K562 (cell line): ENCODE data around the gene THOC1. TPM values are rescaled to one million over a fixed set of nuclear protein-coding genes. Genes with fewer than 3 reads are reported as not detected.

Experiments
- ATAC-seq: fragments of 200-7000 bp; cut with Tn5 transposase; 3 replicates; pipeline ENCODE4 v1.9.1; 2020; ENCODE audit warnings: moderate library complexity
- BruUV-seq: library from RNA; stranded (reverse); fragments of 400-500 nt; replicated peaks from 2 replicates; lab custom pipeline; 2021; lab: Mats Ljungman, UMichigan
- CTCF ChIA-PET: fragments of 300-600 bp; formaldehyde crosslinking; extraction: SDS; loops from one replicate; lab custom pipeline; 2021; ENCODE audit warnings: low intra/inter-chr PET ratio; lab: Yijun Ruan, JAX
- POLR2A ChIA-PET: fragments of 300-600, 350-650 bp; sonication (Branson Sonifier 250); formaldehyde crosslinking; extraction: SDS; loops from one replicate; lab custom pipeline; 2021; ENCODE audit warnings: antibody characterized with exemption, inconsistent platforms; lab: Yijun Ruan, JAX
- DNase-seq, 4 experiments: peaks; one replicate each; pipeline versions ENCODE4 v3.0.0 to v3.0.0-alpha.2; 2011 to 2018; ENCODE audit warnings: low spot score in 3 of 4, mixed read lengths in 3 of 4; ENCODE audit errors: extremely low read depth in 1 of 4
- FAIRE-seq: peaks from 2 replicates; lab custom pipeline; 2011; peaks lifted over from hg19 to GRCh38; lab: Jason Lieb, UNC
- H2AFZ ChIP-seq: 2 replicates; pipeline ENCODE4 v1.6.0; 2011; ENCODE audit warnings: low read depth, low read length, control low read depth, inconsistent platforms
- H3K27ac ChIP-seq: fragments of 200-600 bp; 3 replicates; pipeline ENCODE4 v1.8.0; 2011; ENCODE audit warnings: low read depth, mild to moderate bottlenecking, control low read depth, inconsistent platforms, low read length, moderate library complexity, mixed read lengths; ENCODE audit errors: extremely low read depth
- H3K27me3 ChIP-seq, 2 experiments: fragments of 300-600 bp in 1 of 2; 2 replicates in 1 of 2; 3 replicates in 1 of 2; pipeline versions ENCODE4 v1.6.0 to v1.8.0; 2011; ENCODE audit warnings: inconsistent platforms in 2 of 2, low read length in 2 of 2, mild to moderate bottlenecking in 1 of 2, mixed read lengths in 1 of 2, moderate library complexity in 1 of 2; ENCODE audit not compliant: control insufficient read depth in 2 of 2, insufficient read depth in 2 of 2
- H3K36me3 ChIP-seq: fragments of 300-600 bp; 3 replicates; pipeline ENCODE4 v1.8.0; 2011; ENCODE audit warnings: mild to moderate bottlenecking, low read length, inconsistent platforms; ENCODE audit not compliant: control insufficient read depth, insufficient read depth
- H3K4me1 ChIP-seq, 2 experiments: fragments of 200-600 bp in 1 of 2; replicated peaks in 1 of 2; 2 replicates in 1 of 2; 3 replicates in 1 of 2; pipeline versions ENCODE4 v1.5.1 to v1.8.0; 2011; ENCODE audit warnings: inconsistent platforms in 2 of 2, low read length in 2 of 2, mild to moderate bottlenecking in 1 of 2, mixed read lengths in 1 of 2, moderate library complexity in 1 of 2; ENCODE audit not compliant: control insufficient read depth in 2 of 2, insufficient read depth in 2 of 2
- H3K4me2 ChIP-seq: 2 replicates; pipeline ENCODE4 v1.6.1; 2011; ENCODE audit warnings: low read length, control low read depth, inconsistent platforms, mixed read lengths; ENCODE audit not compliant: insufficient read depth
- H3K4me3 ChIP-seq: fragments of 200-600 bp; sonication (generic), shearing (Covaris generic); 2 replicates; pipeline ENCODE4 v1.5.1; 2016; ENCODE audit warnings: control low read depth, inconsistent platforms
- H3K79me2 ChIP-seq: fragments of 200-600 bp; 3 replicates; pipeline ENCODE4 v1.8.0; 2011; ENCODE audit warnings: low read length, inconsistent platforms; ENCODE audit not compliant: control insufficient read depth, insufficient read depth
- H3K9ac ChIP-seq, 2 experiments: 2 replicates each; pipeline versions ENCODE4 v1.6.0 to v1.6.1; 2011; ENCODE audit warnings: low read depth in 2 of 2, low read length in 2 of 2, control low read depth in 1 of 2, inconsistent platforms in 1 of 2, mild to moderate bottlenecking in 1 of 2, mixed read lengths in 1 of 2; ENCODE audit not compliant: insufficient read depth in 1 of 2
- H3K9me1 ChIP-seq: one replicate; pipeline ENCODE4 v1.6.0; 2011; ENCODE audit warnings: inconsistent platforms, mild to moderate bottlenecking, low read length, moderate library complexity; ENCODE audit not compliant: control insufficient read depth, insufficient read depth
- H3K9me3 ChIP-seq: replicated peaks from 2 replicates; pipeline ENCODE4 v1.5.1; 2011; ENCODE audit warnings: low read depth, low read length, inconsistent platforms; ENCODE audit not compliant: control insufficient read depth, insufficient read depth
- H4K20me1 ChIP-seq: replicated peaks from 2 replicates; pipeline ENCODE4 v1.6.1; 2011; ENCODE audit warnings: low read length, inconsistent platforms, mixed read lengths; ENCODE audit not compliant: control insufficient read depth, insufficient read depth
- BCOR ChIP-seq: fragments of 450-650 bp; IDR thresholded peaks from 2 replicates; pipeline ENCODE4 v1.6.1; 2016
- BHLHE40 ChIP-seq: IDR thresholded peaks from 2 replicates; pipeline ENCODE4 v1.6.1; 2011; ENCODE audit warnings: low read length, improper control_type of control experiment
- C11orf30 ChIP-seq: fragments of 450-650 bp; IDR thresholded peaks from 2 replicates; pipeline ENCODE4 v1.6.1; 2016; ENCODE audit warnings: low read depth, mild to moderate bottlenecking
- CBX1 ChIP-seq: sonication (generic); IDR thresholded peaks from 2 replicates; pipeline ENCODE4 v1.6.1; 2016; ENCODE audit warnings: antibody characterized with exemption, low read depth, mild to moderate bottlenecking
- CEBPG ChIP-seq, 3 experiments: fragments of 200-800 bp in 1 of 3; sonication (Bioruptor generic) in 1 of 3; sonication (generic) in 1 of 3; formaldehyde crosslinking in 1 of 3; IDR thresholded peaks in 2 of 3; conservative IDR thresholded peaks in 1 of 3; 2 replicates each; pipeline versions ENCODE4 v1.6.1 to v1.8.0; 2016 to 2022; ENCODE audit warnings: missing compliant biosample characterization in 2 of 3, missing genetic modification characterization in 2 of 3, mild to moderate bottlenecking in 1 of 3, missing genetic modification reagents in 1 of 3
- ESRRA ChIP-seq: fragments of 450-650 bp; IDR thresholded peaks from 2 replicates; pipeline ENCODE4 v1.6.1; 2014; ENCODE audit warnings: low read depth, mild to moderate bottlenecking, moderate library complexity, borderline replicate concordance
- ESRRB ChIP-seq: fragments of 250-450 bp; sonication (Bioruptor Pico); IDR thresholded peaks from 2 replicates; pipeline ENCODE4 v1.5.0; 2020; ENCODE audit warnings: mild to moderate bottlenecking, moderate library complexity, borderline replicate concordance
- MECOM ChIP-seq: fragments of 250-450 bp; sonication (Bioruptor Pico); IDR thresholded peaks from 2 replicates; pipeline ENCODE4 v1.8.0; 2022; ENCODE audit warnings: inconsistent platforms
- NCOA4 ChIP-seq: fragments of 450-650 bp; IDR thresholded peaks from 2 replicates; pipeline ENCODE4 v1.6.1; 2018; ENCODE audit warnings: mild to moderate bottlenecking; ENCODE audit not compliant: partially characterized antibody
- OTX1 ChIP-seq: fragments of 450-650 bp; formaldehyde crosslinking; IDR thresholded peaks from 2 replicates; pipeline ENCODE4 v1.4.0; 2022; ENCODE audit warnings: mild to moderate bottlenecking
- POLR2H ChIP-seq: IDR thresholded peaks from 2 replicates; pipeline ENCODE4 v1.6.1; 2016; ENCODE audit warnings: missing genetic modification characterization, low read depth, mild to moderate bottlenecking, control low read depth, missing compliant biosample characterization, moderate library complexity
- RAD51 ChIP-seq: fragments of 450-650 bp; IDR thresholded peaks from 2 replicates; pipeline ENCODE4 v1.7.1; 2016; ENCODE audit warnings: low read depth, mild to moderate bottlenecking, borderline replicate concordance
- RUNX1 ChIP-seq: sonication (generic); IDR thresholded peaks from 2 replicates; pipeline ENCODE4 v1.6.1; 2016; ENCODE audit warnings: antibody characterized with exemption, low read depth
- ZBED1 ChIP-seq: IDR thresholded peaks from 2 replicates; pipeline ENCODE4 v1.6.1; 2014
- ZNF24 ChIP-seq: fragments of 450-650 bp; IDR thresholded peaks from 2 replicates; pipeline ENCODE4 v1.6.1; 2016
- ZNF444 ChIP-seq: fragments of 250-450 bp; sonication (Bioruptor Pico); IDR thresholded peaks from 2 replicates; pipeline ENCODE4 v1.4.0; 2020; ENCODE audit warnings: mild to moderate bottlenecking, moderate library complexity
- WGBS: fragments of 100-300 bp; shearing (Covaris generic); methylation state at CpG from one replicate; pipeline ENCODE4 v1.1.6; 2016; ENCODE audit warnings: low coverage, mixed read lengths; ENCODE audit not compliant: insufficient coverage; ENCODE audit errors: missing lambda C conversion rate; 5-methylcytosine and 5-hydroxymethylcytosine counted together
- in situ Hi-C: fragments of 300-500 bp; cut with MboI; formaldehyde crosslinking; loops from 4 replicates; pipeline ENCODE4 v1.15.0; 2018; ENCODE audit warnings: inconsistent platforms, mixed read lengths
- intact Hi-C: fragments of 100-400 bp; cut with micrococcal nuclease; formaldehyde crosslinking; loops from 2 replicates; pipeline ENCODE4 v1.14.2; 2022
- polyA plus RNA-seq, 8 experiments: library from polyadenylated mRNA; depleted of rRNA in 4 of 8; stranded (reverse) in 5 of 8; unstranded in 3 of 8; fragments of >200 nt; fragmentation: Nextera tagmentation in 2 of 8; fragmentation: Illumina TruSeq in 1 of 8; extraction: Ambion mirVana in 2 of 8; extraction: Trizol in 1 of 8; gene quantifications; 2 replicates each; pipeline versions ENCODE4 v1.2.1 to v1.2.3, GENCODE V29; 2011 to 2014; ENCODE audit warnings: inconsistent platforms in 1 of 8, missing spikeins in 1 of 8
- total RNA-seq, 7 experiments: library from RNA; depleted of rRNA in 6 of 7; stranded (reverse); fragments of >200 nt in 6 of 7; fragmentation: Illumina TruSeq in 2 of 7; extraction: Trizol in 2 of 7; gene quantifications; 2 replicates each; pipeline versions ENCODE4 v1.2.1 to v1.2.3, GENCODE V29; 2011 to 2021; ENCODE audit warnings: low replicate concordance in 1 of 7
- TF ChIP-seq, protein P1 (sequence below): fragments of 450-650 bp; conservative IDR thresholded peaks from 2 replicates; pipeline ENCODE4 v1.6.1; 2016; ENCODE audit warnings: missing genetic modification characterization, low read depth, mild to moderate bottlenecking, missing compliant biosample characterization, moderate library complexity
- TF ChIP-seq, protein P2 (sequence below): sonication (generic); formaldehyde crosslinking; IDR thresholded peaks from 2 replicates; pipeline ENCODE4 v1.8.1; 2023; ENCODE audit warnings: mild to moderate bottlenecking, missing genetic modification reagents
- TF ChIP-seq, protein P3 (sequence below): sonication (generic); IDR thresholded peaks from 2 replicates; pipeline ENCODE4 v1.6.1; 2016
- TF ChIP-seq, protein P4 (sequence below): sonication (generic); formaldehyde crosslinking; IDR thresholded peaks from 2 replicates; pipeline ENCODE4 v1.4.0; 2020; ENCODE audit warnings: mild to moderate bottlenecking, missing genetic modification reagents

Gene THOC1
- total and polyA plus RNA-seq, 9 of the 15 experiments (the other 6 are each of a cell fraction or from before 2014, with no cell fraction given): 71.1 to 143 (median 107) TPM

DNA sequence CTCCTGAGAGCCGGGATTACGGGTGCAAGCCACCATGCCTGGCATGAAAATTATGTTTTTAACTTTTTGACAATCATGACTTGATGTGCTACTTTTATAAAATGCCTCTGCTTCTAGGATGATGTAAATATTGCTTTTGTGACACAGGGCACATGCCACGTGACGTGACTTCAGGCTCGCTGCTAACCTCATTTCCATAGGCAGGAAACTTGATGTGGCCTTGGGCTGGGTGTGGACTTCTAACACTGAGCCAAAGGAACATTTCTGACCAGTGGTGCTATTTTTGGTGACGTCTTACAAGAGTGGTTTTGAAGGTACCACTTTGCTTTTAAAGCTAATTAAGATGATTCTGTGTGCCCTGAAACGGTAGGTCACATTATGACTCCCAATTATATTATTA is 34.2 kb upstream of the THOC1 start:
- no peak for ATAC-seq
- H3K9ac ChIP-seq: no peak overlapping the region
- intact Hi-C loops (no loop called here), in situ Hi-C loops (no loop called here)
- no peak overlapping the region for H3K4me3 ChIP-seq
- no peak overlapping the region for H3K4me2 ChIP-seq
- H3K9me3 ChIP-seq: no peaks in the 10 kb centered on the region
- no peaks in the 10 kb centered on the region for H4K20me1 ChIP-seq
- FAIRE-seq: no peak
- DNase-seq: no peak
- no peaks in the 10 kb centered on the region for H3K9me1 ChIP-seq
- no peak overlapping the region for H2AFZ ChIP-seq
- no peak overlapping the region for H3K27ac ChIP-seq
- BruUV-seq: no TSS peak
- POLR2A ChIA-PET: interaction anchor here (1.1 kb wide), 1 partner anchor 13 kb away, joined by 3 read pairs; no protein-coding TSS in a partner anchor
- no peaks in the 10 kb centered on the region for H3K79me2 ChIP-seq
- H3K27me3 ChIP-seq: peaks cover 2 to 13% of the 10 kb centered on the region in 2 experiments; a peak in 3 of 5 replicates
- CTCF ChIA-PET: no interaction called here
- no peaks in the 10 kb centered on the region for H3K36me3 ChIP-seq
- peaks cover 0 to 23% of the 10 kb centered on the region in 2 experiments; a peak in 4 of 5 replicates for H3K4me1 ChIP-seq
- WGBS: 22% methylated on average over 7 of the region's 7 CpGs
- TF ChIP-seq, protein P1, sequence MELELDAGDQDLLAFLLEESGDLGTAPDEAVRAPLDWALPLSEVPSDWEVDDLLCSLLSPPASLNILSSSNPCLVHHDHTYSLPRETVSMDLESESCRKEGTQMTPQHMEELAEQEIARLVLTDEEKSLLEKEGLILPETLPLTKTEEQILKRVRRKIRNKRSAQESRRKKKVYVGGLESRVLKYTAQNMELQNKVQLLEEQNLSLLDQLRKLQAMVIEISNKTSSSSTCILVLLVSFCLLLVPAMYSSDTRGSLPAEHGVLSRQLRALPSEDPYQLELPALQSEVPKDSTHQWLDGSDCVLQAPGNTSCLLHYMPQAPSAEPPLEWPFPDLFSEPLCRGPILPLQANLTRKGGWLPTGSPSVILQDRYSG (tag): no peak
- TF ChIP-seq NCOA4 (no peak), RAD51 (peak; percentile 42; the same call in 1 of the 2 replicates), BCOR (no peak), OTX1 (CRISPR knock-in tag) (no peak), ZBED1 (no peak), ZNF444 (CRISPR knock-in tag) (no peak), ZNF24 (no peak), BHLHE40 (0 out of 2 replicates have a peak, but pooled peaks have one; percentile 9), MECOM (CRISPR knock-in tag) (0 out of 2 replicates have a peak, but pooled peaks have one; percentile 25), ESRRB (CRISPR knock-in tag) (no peak), C11orf30 (no peak), CEBPG (CRISPR knock-in tag; IDR thresholded peaks at IDR 0.05) (peak; percentile 48), CEBPG (tag; conservative IDR thresholded peaks at IDR 0.05 in 1 of 2, IDR thresholded peaks at IDR 0.05 in 1 of 2) (no peak), CBX1 (no peak), POLR2H (tag) (no peak), ESRRA (no peak), RUNX1 (no peak)
- TF ChIP-seq, protein P2, sequence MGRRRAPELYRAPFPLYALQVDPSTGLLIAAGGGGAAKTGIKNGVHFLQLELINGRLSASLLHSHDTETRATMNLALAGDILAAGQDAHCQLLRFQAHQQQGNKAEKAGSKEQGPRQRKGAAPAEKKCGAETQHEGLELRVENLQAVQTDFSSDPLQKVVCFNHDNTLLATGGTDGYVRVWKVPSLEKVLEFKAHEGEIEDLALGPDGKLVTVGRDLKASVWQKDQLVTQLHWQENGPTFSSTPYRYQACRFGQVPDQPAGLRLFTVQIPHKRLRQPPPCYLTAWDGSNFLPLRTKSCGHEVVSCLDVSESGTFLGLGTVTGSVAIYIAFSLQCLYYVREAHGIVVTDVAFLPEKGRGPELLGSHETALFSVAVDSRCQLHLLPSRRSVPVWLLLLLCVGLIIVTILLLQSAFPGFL: no peak
- TF ChIP-seq, protein P3, sequence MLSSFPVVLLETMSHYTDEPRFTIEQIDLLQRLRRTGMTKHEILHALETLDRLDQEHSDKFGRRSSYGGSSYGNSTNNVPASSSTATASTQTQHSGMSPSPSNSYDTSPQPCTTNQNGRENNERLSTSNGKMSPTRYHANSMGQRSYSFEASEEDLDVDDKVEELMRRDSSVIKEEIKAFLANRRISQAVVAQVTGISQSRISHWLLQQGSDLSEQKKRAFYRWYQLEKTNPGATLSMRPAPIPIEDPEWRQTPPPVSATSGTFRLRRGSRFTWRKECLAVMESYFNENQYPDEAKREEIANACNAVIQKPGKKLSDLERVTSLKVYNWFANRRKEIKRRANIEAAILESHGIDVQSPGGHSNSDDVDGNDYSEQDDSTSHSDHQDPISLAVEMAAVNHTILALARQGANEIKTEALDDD: no peak
- TF ChIP-seq, protein P4, sequence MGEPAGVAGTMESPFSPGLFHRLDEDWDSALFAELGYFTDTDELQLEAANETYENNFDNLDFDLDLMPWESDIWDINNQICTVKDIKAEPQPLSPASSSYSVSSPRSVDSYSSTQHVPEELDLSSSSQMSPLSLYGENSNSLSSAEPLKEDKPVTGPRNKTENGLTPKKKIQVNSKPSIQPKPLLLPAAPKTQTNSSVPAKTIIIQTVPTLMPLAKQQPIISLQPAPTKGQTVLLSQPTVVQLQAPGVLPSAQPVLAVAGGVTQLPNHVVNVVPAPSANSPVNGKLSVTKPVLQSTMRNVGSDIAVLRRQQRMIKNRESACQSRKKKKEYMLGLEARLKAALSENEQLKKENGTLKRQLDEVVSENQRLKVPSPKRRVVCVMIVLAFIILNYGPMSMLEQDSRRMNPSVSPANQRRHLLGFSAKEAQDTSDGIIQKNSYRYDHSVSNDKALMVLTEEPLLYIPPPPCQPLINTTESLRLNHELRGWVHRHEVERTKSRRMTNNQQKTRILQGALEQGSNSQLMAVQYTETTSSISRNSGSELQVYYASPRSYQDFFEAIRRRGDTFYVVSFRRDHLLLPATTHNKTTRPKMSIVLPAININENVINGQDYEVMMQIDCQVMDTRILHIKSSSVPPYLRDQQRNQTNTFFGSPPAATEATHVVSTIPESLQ (CRISPR knock-in tag): no peak
